ENCODE measurements around the gene ATXN10. TPM values are rescaled to one million over a fixed set of nuclear protein-coding genes. Genes with fewer than 3 reads are reported as not detected.
A peak's percentile ranks its signal among the peaks of the same experiment; 100 is the strongest.

The ATXN10 gene
- total and polyA plus RNA-seq, 2 of the 13 experiments (the other 11 are each of a cell fraction or from before 2014, with no cell fraction given): 60.1 to 194 TPM

- TF ChIP-seq HNF1A (IDR thresholded peaks at IDR 0.05; ENCODE audit: low read depth): no peak
- TF ChIP-seq HNF1A (CRISPR knock-in tag; IDR thresholded peaks at IDR 0.05; ENCODE audit: borderline replicate concordance): no peak
- TF ChIP-seq MZF1 (CRISPR knock-in tag; IDR thresholded peaks at IDR 0.05; ENCODE audit: borderline replicate concordance): no peak
- TF ChIP-seq SIX4 (CRISPR knock-in tag; IDR thresholded peaks at IDR 0.05): no peak
- no peak for TF ChIP-seq LCORL (IDR thresholded peaks at IDR 0.05)
- peak; percentile 44; the same call in 1 of the 2 replicates for TF ChIP-seq LCORL (CRISPR knock-in tag; IDR thresholded peaks at IDR 0.05)
- TF ChIP-seq ZNF639 (CRISPR knock-in tag; conservative IDR thresholded peaks at IDR 0.05): 0 out of 2 replicates have a peak, but pooled peaks have one; percentile 57
- no peak for TF ChIP-seq SRSF4 (IDR thresholded peaks at IDR 0.05; ENCODE audit: low read depth, low read length, poor library complexity, severe bottlenecking)
- TF ChIP-seq MXD4 (CRISPR knock-in tag; IDR thresholded peaks at IDR 0.05): 0 out of 2 replicates have a peak, but pooled peaks have one; percentile 31
- TF ChIP-seq JARID2 (CRISPR knock-in tag; IDR thresholded peaks at IDR 0.05; ENCODE audit: insufficient replicate concordance): no peak
- TF ChIP-seq PHF8 (CRISPR knock-in tag; IDR thresholded peaks at IDR 0.05): peak; percentile 39
- TF ChIP-seq CHCHD3 (CRISPR knock-in tag; IDR thresholded peaks at IDR 0.05): no peak
- TF ChIP-seq KAT7 (CRISPR knock-in tag; IDR thresholded peaks at IDR 0.05; ENCODE audit: borderline replicate concordance): no peak
- TF ChIP-seq, protein P1, sequence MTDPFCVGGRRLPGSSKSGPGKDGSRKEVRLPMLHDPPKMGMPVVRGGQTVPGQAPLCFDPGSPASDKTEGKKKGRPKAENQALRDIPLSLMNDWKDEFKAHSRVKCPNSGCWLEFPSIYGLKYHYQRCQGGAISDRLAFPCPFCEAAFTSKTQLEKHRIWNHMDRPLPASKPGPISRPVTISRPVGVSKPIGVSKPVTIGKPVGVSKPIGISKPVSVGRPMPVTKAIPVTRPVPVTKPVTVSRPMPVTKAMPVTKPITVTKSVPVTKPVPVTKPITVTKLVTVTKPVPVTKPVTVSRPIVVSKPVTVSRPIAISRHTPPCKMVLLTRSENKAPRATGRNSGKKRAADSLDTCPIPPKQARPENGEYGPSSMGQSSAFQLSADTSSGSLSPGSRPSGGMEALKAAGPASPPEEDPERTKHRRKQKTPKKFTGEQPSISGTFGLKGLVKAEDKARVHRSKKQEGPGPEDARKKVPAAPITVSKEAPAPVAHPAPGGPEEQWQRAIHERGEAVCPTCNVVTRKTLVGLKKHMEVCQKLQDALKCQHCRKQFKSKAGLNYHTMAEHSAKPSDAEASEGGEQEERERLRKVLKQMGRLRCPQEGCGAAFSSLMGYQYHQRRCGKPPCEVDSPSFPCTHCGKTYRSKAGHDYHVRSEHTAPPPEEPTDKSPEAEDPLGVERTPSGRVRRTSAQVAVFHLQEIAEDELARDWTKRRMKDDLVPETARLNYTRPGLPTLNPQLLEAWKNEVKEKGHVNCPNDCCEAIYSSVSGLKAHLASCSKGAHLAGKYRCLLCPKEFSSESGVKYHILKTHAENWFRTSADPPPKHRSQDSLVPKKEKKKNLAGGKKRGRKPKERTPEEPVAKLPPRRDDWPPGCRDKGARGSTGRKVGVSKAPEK (CRISPR knock-in tag; IDR thresholded peaks at IDR 0.05; ENCODE audit: borderline replicate concordance): 0 out of 2 replicates have a peak, but pooled peaks have one; percentile 29
- no peak for TF ChIP-seq TEAD2 (CRISPR knock-in tag; IDR thresholded peaks at IDR 0.05)
- peak; percentile 69 for TF ChIP-seq ATF7 (IDR thresholded peaks at IDR 0.05)
- no peak for TF ChIP-seq ATF7 (CRISPR knock-in tag; IDR thresholded peaks at IDR 0.05)
- TF ChIP-seq KDM5A (IDR thresholded peaks at IDR 0.05; ENCODE audit: borderline replicate concordance, low read length): no peak
- TF ChIP-seq ZNF703 (CRISPR knock-in tag; IDR thresholded peaks at IDR 0.05; ENCODE audit: borderline replicate concordance): no peak
- TF ChIP-seq THAP11 (CRISPR knock-in tag; IDR thresholded peaks at IDR 0.05): 0 out of 2 replicates have a peak, but pooled peaks have one; percentile 13
- no peak for TF ChIP-seq NR1H2 (CRISPR knock-in tag; IDR thresholded peaks at IDR 0.05; ENCODE audit: borderline replicate concordance, low read depth)
- no peak for TF ChIP-seq RFX1 (IDR thresholded peaks at IDR 0.05)
- TF ChIP-seq ZNF251 (CRISPR knock-in tag; IDR thresholded peaks at IDR 0.05): 0 out of 2 replicates have a peak, but pooled peaks have one; percentile 48
These were observed 42.1 kb upstream of the ATXN10 start (continued) for GRCh38 chr22:45629469-45630089.

All from HepG2 (cell line).